TTC549 (cell line): ENCODE data around the gene GC.
"Not testable (repeated sequence)": the region's sequence is repeated elsewhere in the genome, so short reads cannot be mapped to it uniquely, and the experiment has no call there.

Source experiments
- FAIRE-seq: peaks from 2 replicates; lab custom pipeline; 2012; peaks lifted over from hg19 to GRCh38; lab: Jason Lieb, UNC

The GC gene

GRCh38 chr4:71783972-71784371 lies at the start of gene GC:
Gene GC, minus strand, starts transcription at chr4:71784079. Its CDS starts 61 bp downstream, at chr4:71784018.
- no peak for FAIRE-seq

- FAIRE-seq: no peak
Measured at GRCh38 chr4:71833232-71833900, 49.5 kb upstream of the GC start.

- no peak for FAIRE-seq
Measured at GRCh38 chr4:71832049-71832448, 48.2 kb upstream of the GC start.

GRCh38 chr4:71830497-71831190 lies 46.8 kb upstream of the GC start:
- no peak for FAIRE-seq

GRCh38 chr4:71828470-71828869 lies 44.6 kb upstream of the GC start:
- no peak for FAIRE-seq

GRCh38 chr4:71827826-71828225 lies 43.9 kb upstream of the GC start:
- FAIRE-seq: no peak

GRCh38 chr4:71816676-71817303 lies 32.9 kb upstream of the GC start:
- FAIRE-seq: no peak

GRCh38 chr4:71814433-71814832 lies 30.6 kb upstream of the GC start:
- no peak for FAIRE-seq

GRCh38 chr4:71809805-71810204 lies 25.9 kb upstream of the GC start:
- FAIRE-seq: not testable (repeated sequence)

GRCh38 chr4:71807469-71807868 lies 23.6 kb upstream of the GC start:
- FAIRE-seq: no peak

- FAIRE-seq: not testable (repeated sequence)
Measured at GRCh38 chr4:71805230-71805629, 21.4 kb upstream of the GC start.

- FAIRE-seq: not testable (repeated sequence)
Measured at GRCh38 chr4:71804017-71804697, 20.3 kb upstream of the GC start.

- no peak for FAIRE-seq
Measured at GRCh38 chr4:71785959-71786358, 2.1 kb upstream of the GC start.

- FAIRE-seq: no peak
Measured at GRCh38 chr4:71784569-71785197, 804 bp upstream of the GC start.

- FAIRE-seq: no peak
Measured at GRCh38 chr4:71777891-71778290, 6.0 kb downstream of the GC start.

- FAIRE-seq: no peak
Measured at GRCh38 chr4:71775449-71775848, 8.4 kb downstream of the GC start.

- FAIRE-seq: no peak
Measured at GRCh38 chr4:71774136-71774535, 9.7 kb downstream of the GC start.

- FAIRE-seq: no peak
Measured at GRCh38 chr4:71773004-71773403, 10.9 kb downstream of the GC start.

GRCh38 chr4:71772592-71772991 lies 11.3 kb downstream of the GC start:
- FAIRE-seq: no peak

- no peak for FAIRE-seq
Measured at GRCh38 chr4:71771613-71772012, 12.3 kb downstream of the GC start.

- FAIRE-seq: no peak
Measured at GRCh38 chr4:71769434-71769833, 14.4 kb downstream of the GC start.

GRCh38 chr4:71768123-71768522 lies 15.8 kb downstream of the GC start:
- FAIRE-seq: no peak
